ENCODE data around the gene CIRBP. TPM values are rescaled to one million over a fixed set of nuclear protein-coding genes. Genes with fewer than 3 reads are reported as not detected.
A peak's percentile ranks its signal among the peaks of the same experiment; 100 is the strongest.

Gene CIRBP
- total and polyA plus RNA-seq, 2 of the 13 experiments (the other 11 are each of a cell fraction or from before 2014, with no cell fraction given), result 133 to 140 TPM

DNA sequence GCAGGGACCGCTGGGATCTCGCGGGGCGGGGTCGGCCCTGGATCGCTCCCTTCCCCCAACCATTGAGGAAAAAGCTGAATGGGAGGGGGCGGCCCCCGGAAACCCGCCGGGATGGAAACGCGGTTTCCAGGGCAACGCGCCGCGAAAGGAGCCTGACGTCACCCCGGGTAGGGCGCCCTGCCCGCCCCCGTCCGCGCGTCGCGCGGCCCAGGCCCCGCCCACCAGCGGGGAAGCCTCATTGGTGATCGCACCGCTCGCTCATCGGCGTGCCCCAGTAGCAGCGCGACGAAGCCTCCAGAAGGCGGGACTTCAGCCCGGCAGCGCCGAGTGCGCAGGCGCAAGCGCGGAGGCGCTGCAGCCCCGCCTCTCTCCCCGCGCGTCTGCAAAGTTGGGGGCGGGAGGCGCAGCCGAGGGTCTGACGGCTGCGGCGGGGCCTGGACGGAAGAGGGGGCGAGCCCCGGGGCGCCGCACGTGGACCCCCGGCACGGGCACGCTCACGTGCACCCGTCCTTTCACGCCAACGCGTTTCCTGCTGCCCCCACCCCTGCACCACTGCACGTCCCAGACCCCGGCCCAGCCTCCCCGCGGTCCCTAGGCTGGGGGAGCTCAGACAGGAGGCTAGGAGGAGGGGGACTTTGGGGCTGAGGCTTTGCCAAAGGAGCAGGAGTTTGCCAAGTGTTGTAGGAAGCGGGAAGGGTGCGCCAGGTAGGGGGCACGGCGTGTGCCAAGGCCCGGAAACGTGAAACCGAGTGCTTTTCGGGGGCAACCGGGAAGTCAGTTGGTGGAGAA, 8.2 kb upstream of the CIRBP start (continued):
- TF ChIP-seq MXD4 (CRISPR knock-in tag; IDR thresholded peaks at IDR 0.05), result no peak; the same call in 1 of the 2 replicates
- TF ChIP-seq, protein P1, sequence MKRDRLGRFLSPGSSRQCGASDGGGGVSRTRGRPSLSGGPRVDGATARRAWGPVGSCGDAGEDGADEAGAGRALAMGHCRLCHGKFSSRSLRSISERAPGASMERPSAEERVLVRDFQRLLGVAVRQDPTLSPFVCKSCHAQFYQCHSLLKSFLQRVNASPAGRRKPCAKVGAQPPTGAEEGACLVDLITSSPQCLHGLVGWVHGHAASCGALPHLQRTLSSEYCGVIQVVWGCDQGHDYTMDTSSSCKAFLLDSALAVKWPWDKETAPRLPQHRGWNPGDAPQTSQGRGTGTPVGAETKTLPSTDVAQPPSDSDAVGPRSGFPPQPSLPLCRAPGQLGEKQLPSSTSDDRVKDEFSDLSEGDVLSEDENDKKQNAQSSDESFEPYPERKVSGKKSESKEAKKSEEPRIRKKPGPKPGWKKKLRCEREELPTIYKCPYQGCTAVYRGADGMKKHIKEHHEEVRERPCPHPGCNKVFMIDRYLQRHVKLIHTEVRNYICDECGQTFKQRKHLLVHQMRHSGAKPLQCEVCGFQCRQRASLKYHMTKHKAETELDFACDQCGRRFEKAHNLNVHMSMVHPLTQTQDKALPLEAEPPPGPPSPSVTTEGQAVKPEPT (CRISPR knock-in tag; IDR thresholded peaks at IDR 0.05; ENCODE audit: low read depth), result peak; percentile 62; the same call in 1 of the 2 replicates
- no peak; the same call in 1 of the 2 replicates for TF ChIP-seq HOXA5 (CRISPR knock-in tag; IDR thresholded peaks at IDR 0.05)
- no peak for TF ChIP-seq HMG20B (CRISPR knock-in tag; conservative IDR thresholded peaks at IDR 0.05)
- TF ChIP-seq ZNF580 (CRISPR knock-in tag; IDR thresholded peaks at IDR 0.05; ENCODE audit: borderline replicate concordance, low read depth), result no peak
- TF ChIP-seq HOMEZ (CRISPR knock-in tag; IDR thresholded peaks at IDR 0.05; ENCODE audit: low read depth), result no peak
- peak; percentile 11; the same call in 1 of the 2 replicates for TF ChIP-seq ELF1 (CRISPR knock-in tag; IDR thresholded peaks at IDR 0.05)
- no peak for TF ChIP-seq HNF1A (IDR thresholded peaks at IDR 0.05; ENCODE audit: low read depth)
- no peak; the same call in 1 of the 2 replicates for TF ChIP-seq HNF1A (CRISPR knock-in tag; IDR thresholded peaks at IDR 0.05; ENCODE audit: borderline replicate concordance)
- TF ChIP-seq ZNF776 (CRISPR knock-in tag; IDR thresholded peaks at IDR 0.05), result 0 out of 2 replicates have a peak, but pooled peaks have one; percentile 24
- no peak for TF ChIP-seq HOXA7 (CRISPR knock-in tag; IDR thresholded peaks at IDR 0.05)
- TF ChIP-seq ZKSCAN8 (CRISPR knock-in tag; IDR thresholded peaks at IDR 0.05; ENCODE audit: borderline replicate concordance), result no peak
- 0 out of 2 replicates have a peak, but pooled peaks have one; percentile 31 for TF ChIP-seq SIN3B (IDR thresholded peaks at IDR 0.05; ENCODE audit: low read length)
- no peak for TF ChIP-seq ZSCAN21 (CRISPR knock-in tag; IDR thresholded peaks at IDR 0.05; ENCODE audit: borderline replicate concordance)
- no peak for TF ChIP-seq EHMT2 (IDR thresholded peaks at IDR 0.05; ENCODE audit: borderline replicate concordance, low read depth, low read length)
- TF ChIP-seq CEBPG (CRISPR knock-in tag; IDR thresholded peaks at IDR 0.05), result no peak
- TF ChIP-seq, protein P2, sequence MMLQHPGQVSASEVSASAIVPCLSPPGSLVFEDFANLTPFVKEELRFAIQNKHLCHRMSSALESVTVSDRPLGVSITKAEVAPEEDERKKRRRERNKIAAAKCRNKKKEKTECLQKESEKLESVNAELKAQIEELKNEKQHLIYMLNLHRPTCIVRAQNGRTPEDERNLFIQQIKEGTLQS (CRISPR knock-in tag; IDR thresholded peaks at IDR 0.05), result peak; percentile 52
- TF ChIP-seq XBP1 (CRISPR knock-in tag; IDR thresholded peaks at IDR 0.05), result no peak
- TF ChIP-seq FOXJ3 (CRISPR knock-in tag; IDR thresholded peaks at IDR 0.05; ENCODE audit: borderline replicate concordance), result no peak
- TF ChIP-seq, protein P3, sequence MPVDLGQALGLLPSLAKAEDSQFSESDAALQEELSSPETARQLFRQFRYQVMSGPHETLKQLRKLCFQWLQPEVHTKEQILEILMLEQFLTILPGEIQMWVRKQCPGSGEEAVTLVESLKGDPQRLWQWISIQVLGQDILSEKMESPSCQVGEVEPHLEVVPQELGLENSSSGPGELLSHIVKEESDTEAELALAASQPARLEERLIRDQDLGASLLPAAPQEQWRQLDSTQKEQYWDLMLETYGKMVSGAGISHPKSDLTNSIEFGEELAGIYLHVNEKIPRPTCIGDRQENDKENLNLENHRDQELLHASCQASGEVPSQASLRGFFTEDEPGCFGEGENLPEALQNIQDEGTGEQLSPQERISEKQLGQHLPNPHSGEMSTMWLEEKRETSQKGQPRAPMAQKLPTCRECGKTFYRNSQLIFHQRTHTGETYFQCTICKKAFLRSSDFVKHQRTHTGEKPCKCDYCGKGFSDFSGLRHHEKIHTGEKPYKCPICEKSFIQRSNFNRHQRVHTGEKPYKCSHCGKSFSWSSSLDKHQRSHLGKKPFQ (CRISPR knock-in tag; IDR thresholded peaks at IDR 0.05; ENCODE audit: insufficient replicate concordance), result no peak

Measured in HepG2 (cell line).